K562 (cell line): ENCODE measurements around the gene TFRC. TPM values are rescaled to one million over a fixed set of nuclear protein-coding genes. Genes with fewer than 3 reads are reported as not detected.
A peak's percentile ranks its signal among the peaks of the same experiment; 100 is the strongest.

Experiments used
- ETS2 ChIP-seq: IDR thresholded peaks from 2 replicates; pipeline ENCODE4 v1.6.1; 2016; ENCODE audit warnings: borderline replicate concordance, missing genetic modification characterization, mild to moderate bottlenecking, moderate library complexity, missing compliant biosample characterization; ENCODE audit not compliant: poor library complexity, severe bottlenecking
- FOXK2 ChIP-seq, 2 experiments: fragments of 450-650 bp; IDR thresholded peaks in 1 of 2; conservative IDR thresholded peaks in 1 of 2; 2 replicates each; pipeline ENCODE4 v1.6.1; 2016; ENCODE audit warnings: low read depth in 2 of 2, mild to moderate bottlenecking in 1 of 2
- HDAC6 ChIP-seq: IDR thresholded peaks from 2 replicates; pipeline ENCODE4 v1.6.1; 2012; ENCODE audit warnings: low read depth, mild to moderate bottlenecking, control low read depth, inconsistent platforms, low read length, moderate library complexity
- KAT7 ChIP-seq: sonication (generic); formaldehyde crosslinking; IDR thresholded peaks from 2 replicates; pipeline ENCODE4 v1.8.0; 2022; ENCODE audit warnings: missing genetic modification reagents, mild to moderate bottlenecking, borderline replicate concordance
- MYC ChIP-seq, 2 experiments: fragments of 250-450 bp in 1 of 2; sonication (Bioruptor Pico) in 1 of 2; IDR thresholded peaks; 2 replicates each; pipeline versions ENCODE4 v1.5.1 to v1.6.1; 2012 to 2021; ENCODE audit warnings: low read depth in 2 of 2, borderline replicate concordance in 1 of 2, improper control_type of control experiment in 1 of 2, low read length in 1 of 2, mild to moderate bottlenecking in 1 of 2, moderate library complexity in 1 of 2
- NCOA1 ChIP-seq: fragments of 450-650 bp; IDR thresholded peaks from 2 replicates; pipeline ENCODE4 v1.6.1; 2016; ENCODE audit warnings: low read depth
- YY1 ChIP-seq, 3 experiments: IDR thresholded peaks; 2 replicates each; pipeline ENCODE4 v1.6.1; 2011; ENCODE audit warnings: low read length in 2 of 3, mild to moderate bottlenecking in 2 of 3, moderate library complexity in 2 of 3, borderline replicate concordance in 1 of 3, control low read depth in 1 of 3, low read depth in 1 of 3; ENCODE audit not compliant: insufficient read depth in 3 of 3, insufficient replicate concordance in 2 of 3, control insufficient read depth in 1 of 3, insufficient read length in 1 of 3; ENCODE audit errors: extremely low read depth in 1 of 3
- ZNF436 ChIP-seq: fragments of 250-450, 450-650 bp; sonication (Bioruptor Pico); formaldehyde crosslinking; IDR thresholded peaks from 2 replicates; pipeline ENCODE4 v1.7.0; 2020; ENCODE audit warnings: mild to moderate bottlenecking
- polyA plus RNA-seq, 8 experiments: library from polyadenylated mRNA; depleted of rRNA in 4 of 8; stranded (reverse) in 5 of 8; unstranded in 3 of 8; fragments of >200 nt; fragmentation: Nextera tagmentation in 2 of 8; fragmentation: Illumina TruSeq in 1 of 8; extraction: Ambion mirVana in 2 of 8; extraction: Trizol in 1 of 8; gene quantifications; 2 replicates each; pipeline versions ENCODE4 v1.2.1 to v1.2.3, GENCODE V29; 2011 to 2014; ENCODE audit warnings: inconsistent platforms in 1 of 8, missing spikeins in 1 of 8
- total RNA-seq, 7 experiments: library from RNA; depleted of rRNA in 6 of 7; stranded (reverse); fragments of >200 nt in 6 of 7; fragmentation: Illumina TruSeq in 2 of 7; extraction: Trizol in 2 of 7; gene quantifications; 2 replicates each; pipeline versions ENCODE4 v1.2.1 to v1.2.3, GENCODE V29; 2011 to 2021; ENCODE audit warnings: low replicate concordance in 1 of 7
- TF ChIP-seq, protein P1 (sequence below): fragments of 450-650 bp; IDR thresholded peaks from 2 replicates; pipeline ENCODE4 v1.6.1; 2016; ENCODE audit warnings: mild to moderate bottlenecking, moderate library complexity
- TF ChIP-seq, protein P2 (sequence below): fragments of 450-650 bp; formaldehyde crosslinking; IDR thresholded peaks from 2 replicates; pipeline ENCODE4 v1.4.0; 2022; ENCODE audit warnings: mild to moderate bottlenecking, moderate library complexity
- TF ChIP-seq, protein P3 (sequence below): fragments of 450-650 bp; IDR thresholded peaks from 2 replicates; pipeline ENCODE4 v1.7.1; 2018; ENCODE audit warnings: mild to moderate bottlenecking, low read depth; ENCODE audit not compliant: partially characterized antibody

Gene TFRC
- total and polyA plus RNA-seq, 9 of the 15 experiments (the other 6 are each of a cell fraction or from before 2014, with no cell fraction given): 149 to 679 (median 332) TPM

DNA sequence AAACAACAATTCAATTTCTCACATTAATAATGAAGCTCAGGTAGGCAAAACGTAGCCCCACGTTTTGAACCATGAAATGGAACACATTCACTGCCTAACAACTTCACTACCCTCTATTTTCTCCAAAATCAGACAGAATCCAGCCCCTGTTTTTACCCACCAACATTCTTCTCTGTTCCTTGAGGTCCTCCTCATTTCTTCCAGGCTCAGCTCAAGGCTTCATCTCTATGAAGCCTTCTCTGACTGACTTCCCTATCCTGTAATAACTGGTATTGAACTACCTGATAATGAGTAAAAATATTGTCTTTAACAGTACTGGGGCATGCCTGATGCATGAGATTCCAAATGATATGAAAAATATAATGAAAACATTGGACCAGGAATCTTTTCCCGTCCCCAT is 2.2 kb downstream of the TFRC start (continued):
- TF ChIP-seq, protein P1, sequence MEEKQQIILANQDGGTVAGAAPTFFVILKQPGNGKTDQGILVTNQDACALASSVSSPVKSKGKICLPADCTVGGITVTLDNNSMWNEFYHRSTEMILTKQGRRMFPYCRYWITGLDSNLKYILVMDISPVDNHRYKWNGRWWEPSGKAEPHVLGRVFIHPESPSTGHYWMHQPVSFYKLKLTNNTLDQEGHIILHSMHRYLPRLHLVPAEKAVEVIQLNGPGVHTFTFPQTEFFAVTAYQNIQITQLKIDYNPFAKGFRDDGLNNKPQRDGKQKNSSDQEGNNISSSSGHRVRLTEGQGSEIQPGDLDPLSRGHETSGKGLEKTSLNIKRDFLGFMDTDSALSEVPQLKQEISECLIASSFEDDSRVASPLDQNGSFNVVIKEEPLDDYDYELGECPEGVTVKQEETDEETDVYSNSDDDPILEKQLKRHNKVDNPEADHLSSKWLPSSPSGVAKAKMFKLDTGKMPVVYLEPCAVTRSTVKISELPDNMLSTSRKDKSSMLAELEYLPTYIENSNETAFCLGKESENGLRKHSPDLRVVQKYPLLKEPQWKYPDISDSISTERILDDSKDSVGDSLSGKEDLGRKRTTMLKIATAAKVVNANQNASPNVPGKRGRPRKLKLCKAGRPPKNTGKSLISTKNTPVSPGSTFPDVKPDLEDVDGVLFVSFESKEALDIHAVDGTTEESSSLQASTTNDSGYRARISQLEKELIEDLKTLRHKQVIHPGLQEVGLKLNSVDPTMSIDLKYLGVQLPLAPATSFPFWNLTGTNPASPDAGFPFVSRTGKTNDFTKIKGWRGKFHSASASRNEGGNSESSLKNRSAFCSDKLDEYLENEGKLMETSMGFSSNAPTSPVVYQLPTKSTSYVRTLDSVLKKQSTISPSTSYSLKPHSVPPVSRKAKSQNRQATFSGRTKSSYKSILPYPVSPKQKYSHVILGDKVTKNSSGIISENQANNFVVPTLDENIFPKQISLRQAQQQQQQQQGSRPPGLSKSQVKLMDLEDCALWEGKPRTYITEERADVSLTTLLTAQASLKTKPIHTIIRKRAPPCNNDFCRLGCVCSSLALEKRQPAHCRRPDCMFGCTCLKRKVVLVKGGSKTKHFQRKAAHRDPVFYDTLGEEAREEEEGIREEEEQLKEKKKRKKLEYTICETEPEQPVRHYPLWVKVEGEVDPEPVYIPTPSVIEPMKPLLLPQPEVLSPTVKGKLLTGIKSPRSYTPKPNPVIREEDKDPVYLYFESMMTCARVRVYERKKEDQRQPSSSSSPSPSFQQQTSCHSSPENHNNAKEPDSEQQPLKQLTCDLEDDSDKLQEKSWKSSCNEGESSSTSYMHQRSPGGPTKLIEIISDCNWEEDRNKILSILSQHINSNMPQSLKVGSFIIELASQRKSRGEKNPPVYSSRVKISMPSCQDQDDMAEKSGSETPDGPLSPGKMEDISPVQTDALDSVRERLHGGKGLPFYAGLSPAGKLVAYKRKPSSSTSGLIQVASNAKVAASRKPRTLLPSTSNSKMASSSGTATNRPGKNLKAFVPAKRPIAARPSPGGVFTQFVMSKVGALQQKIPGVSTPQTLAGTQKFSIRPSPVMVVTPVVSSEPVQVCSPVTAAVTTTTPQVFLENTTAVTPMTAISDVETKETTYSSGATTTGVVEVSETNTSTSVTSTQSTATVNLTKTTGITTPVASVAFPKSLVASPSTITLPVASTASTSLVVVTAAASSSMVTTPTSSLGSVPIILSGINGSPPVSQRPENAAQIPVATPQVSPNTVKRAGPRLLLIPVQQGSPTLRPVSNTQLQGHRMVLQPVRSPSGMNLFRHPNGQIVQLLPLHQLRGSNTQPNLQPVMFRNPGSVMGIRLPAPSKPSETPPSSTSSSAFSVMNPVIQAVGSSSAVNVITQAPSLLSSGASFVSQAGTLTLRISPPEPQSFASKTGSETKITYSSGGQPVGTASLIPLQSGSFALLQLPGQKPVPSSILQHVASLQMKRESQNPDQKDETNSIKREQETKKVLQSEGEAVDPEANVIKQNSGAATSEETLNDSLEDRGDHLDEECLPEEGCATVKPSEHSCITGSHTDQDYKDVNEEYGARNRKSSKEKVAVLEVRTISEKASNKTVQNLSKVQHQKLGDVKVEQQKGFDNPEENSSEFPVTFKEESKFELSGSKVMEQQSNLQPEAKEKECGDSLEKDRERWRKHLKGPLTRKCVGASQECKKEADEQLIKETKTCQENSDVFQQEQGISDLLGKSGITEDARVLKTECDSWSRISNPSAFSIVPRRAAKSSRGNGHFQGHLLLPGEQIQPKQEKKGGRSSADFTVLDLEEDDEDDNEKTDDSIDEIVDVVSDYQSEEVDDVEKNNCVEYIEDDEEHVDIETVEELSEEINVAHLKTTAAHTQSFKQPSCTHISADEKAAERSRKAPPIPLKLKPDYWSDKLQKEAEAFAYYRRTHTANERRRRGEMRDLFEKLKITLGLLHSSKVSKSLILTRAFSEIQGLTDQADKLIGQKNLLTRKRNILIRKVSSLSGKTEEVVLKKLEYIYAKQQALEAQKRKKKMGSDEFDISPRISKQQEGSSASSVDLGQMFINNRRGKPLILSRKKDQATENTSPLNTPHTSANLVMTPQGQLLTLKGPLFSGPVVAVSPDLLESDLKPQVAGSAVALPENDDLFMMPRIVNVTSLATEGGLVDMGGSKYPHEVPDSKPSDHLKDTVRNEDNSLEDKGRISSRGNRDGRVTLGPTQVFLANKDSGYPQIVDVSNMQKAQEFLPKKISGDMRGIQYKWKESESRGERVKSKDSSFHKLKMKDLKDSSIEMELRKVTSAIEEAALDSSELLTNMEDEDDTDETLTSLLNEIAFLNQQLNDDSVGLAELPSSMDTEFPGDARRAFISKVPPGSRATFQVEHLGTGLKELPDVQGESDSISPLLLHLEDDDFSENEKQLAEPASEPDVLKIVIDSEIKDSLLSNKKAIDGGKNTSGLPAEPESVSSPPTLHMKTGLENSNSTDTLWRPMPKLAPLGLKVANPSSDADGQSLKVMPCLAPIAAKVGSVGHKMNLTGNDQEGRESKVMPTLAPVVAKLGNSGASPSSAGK: no peak
- TF ChIP-seq NCOA1 (no peak), ZNF436 (CRISPR knock-in tag) (0 out of 2 replicates have a peak, but pooled peaks have one; percentile 17), MYC (IDR thresholded peaks at IDR 0.05; ENCODE audit: low read depth, low read length) (no peak), MYC (CRISPR knock-in tag; IDR thresholded peaks at IDR 0.05; ENCODE audit: borderline replicate concordance, low read depth) (no peak), FOXK2 (conservative IDR thresholded peaks at IDR 0.05 in 1 of 2, IDR thresholded peaks at IDR 0.05 in 1 of 2; ENCODE audit: low read depth in 2 of 2) (no peak; a peak in 1 of 4 replicates), ETS2 (tag) (no peak), YY1 (IDR thresholded peaks at IDR 0.05; ENCODE audit: borderline replicate concordance in 1 of 3, control insufficient read depth in 1 of 3, extremely low read depth in 1 of 3, insufficient read depth in 3 of 3, insufficient read length in 1 of 3, insufficient replicate concordance in 2 of 3, low read depth in 1 of 3, low read length in 2 of 3) (no peak), KAT7 (peak; percentile 69; the same call in 1 of the 2 replicates), HDAC6 (no peak)
- TF ChIP-seq, protein P2, sequence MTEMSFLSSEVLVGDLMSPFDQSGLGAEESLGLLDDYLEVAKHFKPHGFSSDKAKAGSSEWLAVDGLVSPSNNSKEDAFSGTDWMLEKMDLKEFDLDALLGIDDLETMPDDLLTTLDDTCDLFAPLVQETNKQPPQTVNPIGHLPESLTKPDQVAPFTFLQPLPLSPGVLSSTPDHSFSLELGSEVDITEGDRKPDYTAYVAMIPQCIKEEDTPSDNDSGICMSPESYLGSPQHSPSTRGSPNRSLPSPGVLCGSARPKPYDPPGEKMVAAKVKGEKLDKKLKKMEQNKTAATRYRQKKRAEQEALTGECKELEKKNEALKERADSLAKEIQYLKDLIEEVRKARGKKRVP: no peak
- TF ChIP-seq, protein P3, sequence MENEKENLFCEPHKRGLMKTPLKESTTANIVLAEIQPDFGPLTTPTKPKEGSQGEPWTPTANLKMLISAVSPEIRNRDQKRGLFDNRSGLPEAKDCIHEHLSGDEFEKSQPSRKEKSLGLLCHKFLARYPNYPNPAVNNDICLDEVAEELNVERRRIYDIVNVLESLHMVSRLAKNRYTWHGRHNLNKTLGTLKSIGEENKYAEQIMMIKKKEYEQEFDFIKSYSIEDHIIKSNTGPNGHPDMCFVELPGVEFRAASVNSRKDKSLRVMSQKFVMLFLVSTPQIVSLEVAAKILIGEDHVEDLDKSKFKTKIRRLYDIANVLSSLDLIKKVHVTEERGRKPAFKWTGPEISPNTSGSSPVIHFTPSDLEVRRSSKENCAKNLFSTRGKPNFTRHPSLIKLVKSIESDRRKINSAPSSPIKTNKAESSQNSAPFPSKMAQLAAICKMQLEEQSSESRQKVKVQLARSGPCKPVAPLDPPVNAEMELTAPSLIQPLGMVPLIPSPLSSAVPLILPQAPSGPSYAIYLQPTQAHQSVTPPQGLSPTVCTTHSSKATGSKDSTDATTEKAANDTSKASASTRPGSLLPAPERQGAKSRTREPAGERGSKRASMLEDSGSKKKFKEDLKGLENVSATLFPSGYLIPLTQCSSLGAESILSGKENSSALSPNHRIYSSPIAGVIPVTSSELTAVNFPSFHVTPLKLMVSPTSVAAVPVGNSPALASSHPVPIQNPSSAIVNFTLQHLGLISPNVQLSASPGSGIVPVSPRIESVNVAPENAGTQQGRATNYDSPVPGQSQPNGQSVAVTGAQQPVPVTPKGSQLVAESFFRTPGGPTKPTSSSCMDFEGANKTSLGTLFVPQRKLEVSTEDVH: no peak
